Measurements from ENCODE around the gene TESK2. TPM values are rescaled to one million over a fixed set of nuclear protein-coding genes. Genes with fewer than 3 reads are reported as not detected.

Gene TESK2
- polyA plus RNA-seq, 3 donors: 3.9 to 13.1 (median 4.1) TPM

- H3K9ac ChIP-seq (ENCODE audit: insufficient read depth, low read length, poor library complexity, severe bottlenecking): no peak overlapping the region
- Mint-ChIP-seq H3K27me3 (ENCODE audit: low read depth in 3 of 3) (peaks cover 2 to 9% (median 4%) of the 10 kb centered on the region in 3 donors), H3K4me1 (peaks cover 20% of the 10 kb centered on the region), H3K9me3 (no peaks in the 10 kb centered on the region), H3K36me3 (no peaks in the 10 kb centered on the region), H3K27ac (no peak overlapping the region), H3K4me3 (no peak overlapping the region)
- no peaks in the 10 kb centered on the region for H3K9me3 ChIP-seq (replicated peaks in 1 of 2; ENCODE audit: control insufficient read depth in 1 of 2, insufficient read depth in 1 of 2, low read length in 2 of 2)
- TF ChIP-seq CTCF (IDR thresholded peaks at IDR 0.05): no peak
- WGBS (ENCODE audit: insufficient coverage): no CpG with 5 or more reads among the region's 6 CpGs
- no peaks in the 10 kb centered on the region for H3K36me3 ChIP-seq (replicated peaks in 1 of 2; ENCODE audit: control insufficient read depth in 1 of 2, insufficient read depth in 2 of 2, low read length in 2 of 2)
- H3K27me3 ChIP-seq (ENCODE audit: control insufficient read depth in 2 of 2, insufficient read depth in 2 of 2, low read length in 2 of 2): no peaks in the 10 kb centered on the region
- no peak for DNase-seq
- H3K4me1 ChIP-seq (ENCODE audit: control insufficient read depth in 1 of 2, insufficient read depth in 2 of 2, low read length in 2 of 2): peaks cover 18 to 33% of the 10 kb centered on the region in 2 donors
- H3K79me2 ChIP-seq (ENCODE audit: insufficient read depth, low read length): no peaks in the 10 kb centered on the region
- no peaks in the 10 kb centered on the region for H4K20me1 ChIP-seq (ENCODE audit: insufficient read depth, low read length)
- no peak overlapping the region for H3K4me3 ChIP-seq (replicated peaks in 1 of 3; ENCODE audit: low read depth in 2 of 3, low read length in 3 of 3)
- no peak overlapping the region for H3K27ac ChIP-seq (ENCODE audit: low read depth in 1 of 2, low read length in 2 of 2)
- intact Hi-C loops (cut with micrococcal nuclease): no loop called here
- no peak overlapping the region for H3K4me2 ChIP-seq (replicated peaks; ENCODE audit: extremely low read depth, low read length, poor library complexity, severe bottlenecking)
- H2AFZ ChIP-seq (ENCODE audit: insufficient read depth, low read depth, low read length, poor library complexity, severe bottlenecking): no peak overlapping the region
Measured at GRCh38 chr1:45535988-45536766, 45.2 kb upstream of the TESK2 start.

GRCh38 chr1:45531873-45532272 lies 40.9 kb upstream of the TESK2 start:
- H3K9me3 Mint-ChIP-seq: peaks cover 0 to 3% (median 0%) of the 10 kb centered on the region in 7 donors
- Histone ChIP-seq H3K9me3 (replicated peaks in 1 of 2; ENCODE audit: control insufficient read depth in 1 of 2, insufficient read depth in 1 of 2, low read length in 2 of 2) (no peaks in the 10 kb centered on the region), H3K4me3 (replicated peaks in 1 of 3; ENCODE audit: low read depth in 2 of 3, low read length in 3 of 3) (no peak overlapping the region), H3K9ac (ENCODE audit: insufficient read depth, low read length, poor library complexity, severe bottlenecking) (no peak overlapping the region), H4K20me1 (ENCODE audit: insufficient read depth, low read length) (no peaks in the 10 kb centered on the region), H3K4me2 (replicated peaks; ENCODE audit: extremely low read depth, low read length, poor library complexity, severe bottlenecking) (peak overlapping the region; percentile 30), H3K79me2 (ENCODE audit: insufficient read depth, low read length) (no peaks in the 10 kb centered on the region), H3K36me3 (replicated peaks in 1 of 2; ENCODE audit: control insufficient read depth in 1 of 2, insufficient read depth in 2 of 2, low read length in 2 of 2) (no peaks in the 10 kb centered on the region), H3K4me1 (ENCODE audit: control insufficient read depth in 1 of 2, insufficient read depth in 2 of 2, low read length in 2 of 2) (peaks cover 12 to 19% of the 10 kb centered on the region in 2 donors), H3K27ac (ENCODE audit: low read depth in 1 of 2, low read length in 2 of 2) (peak overlapping the region in 1 of 2 donors; percentile 15), H3K27me3 (ENCODE audit: control insufficient read depth in 2 of 2, insufficient read depth in 2 of 2, low read length in 2 of 2) (no peaks in the 10 kb centered on the region), H2AFZ (ENCODE audit: insufficient read depth, low read depth, low read length, poor library complexity, severe bottlenecking) (no peak overlapping the region)
- intact Hi-C loops (cut with micrococcal nuclease): no loop called here
- peak in 1 of 3 donors; percentile 18 for DNase-seq
- WGBS (ENCODE audit: insufficient coverage): no CpG with 5 or more reads among the region's 5 CpGs
- TF ChIP-seq CTCF (IDR thresholded peaks at IDR 0.05): no peak
- peak overlapping the region in 6 of 7 donors; percentile 8 to 79 (median 58) for H3K27ac Mint-ChIP-seq
- H3K4me3 Mint-ChIP-seq: peak overlapping the region; percentile 18 to 32
- H3K4me1 Mint-ChIP-seq: peaks cover 19% of the 10 kb centered on the region
- peaks cover 2 to 10% (median 6%) of the 10 kb centered on the region in 3 donors for H3K27me3 Mint-ChIP-seq (ENCODE audit: low read depth in 3 of 3)
- H3K36me3 Mint-ChIP-seq: no peaks in the 10 kb centered on the region

All from CD14-positive monocyte (primary cell).